GM18499 (cell line): Measurements from ENCODE around the gene CAPN13.

Source experiments
- ATAC-seq: cut with Tn5 transposase; IDR thresholded peaks from one replicate; pipeline ENCODE4 v1.9.1; 2021; ENCODE audit warnings: moderate number of reproducible peaks; ENCODE audit not compliant: insufficient read depth, unreplicated experiment

CAPN13 gene

DNA sequence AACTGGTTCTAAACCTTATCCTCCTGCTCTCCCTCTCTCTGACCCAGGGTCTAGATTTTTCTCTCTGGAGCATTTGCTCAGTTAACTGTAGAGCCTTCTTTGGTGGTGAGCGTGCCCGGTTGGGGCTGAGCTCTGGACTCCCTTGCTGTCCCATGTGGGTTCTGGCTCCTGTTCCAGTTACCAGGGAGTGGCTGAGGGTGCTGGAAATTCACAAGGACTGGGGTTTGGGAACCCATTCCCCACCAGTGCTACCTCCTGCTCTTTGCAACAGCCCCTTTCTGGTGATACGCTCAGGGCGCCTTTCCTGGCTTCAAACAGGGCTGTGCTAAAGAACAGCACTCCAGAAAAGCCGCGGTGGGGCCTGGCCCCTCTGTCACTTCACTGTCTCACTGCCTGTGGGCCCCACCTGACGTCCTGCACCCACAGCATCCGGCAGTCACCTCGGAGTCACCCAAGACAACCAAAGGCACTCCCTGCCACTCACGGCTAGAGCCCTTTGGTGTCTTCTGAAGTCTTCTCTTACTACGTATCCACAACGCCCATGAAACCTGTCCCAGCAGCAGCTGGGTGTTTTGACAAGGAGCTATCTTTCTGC lies 41.3 kb downstream of the CAPN13 start:
- no peak for ATAC-seq

DNA sequence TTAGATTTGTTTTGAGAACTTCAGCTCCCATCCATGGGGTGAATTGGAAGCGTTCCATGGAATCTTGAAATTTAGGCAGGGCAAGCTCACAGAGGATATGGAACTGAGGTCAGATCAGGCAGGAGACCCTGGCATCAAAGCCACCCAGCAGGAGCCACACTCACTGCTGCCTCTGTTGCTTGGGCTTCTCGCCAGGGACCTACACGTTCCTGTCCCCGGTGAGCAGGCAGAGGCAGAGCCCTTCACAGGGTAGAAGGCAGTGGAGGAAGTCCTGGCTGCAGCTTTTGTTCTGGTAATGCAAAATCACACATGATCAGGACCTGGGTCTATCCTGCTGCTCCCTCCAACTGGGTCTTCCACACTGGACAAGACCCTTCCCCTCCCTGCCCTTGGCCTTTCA lies 42.1 kb downstream of the CAPN13 start:
- ATAC-seq, result no peak

DNA sequence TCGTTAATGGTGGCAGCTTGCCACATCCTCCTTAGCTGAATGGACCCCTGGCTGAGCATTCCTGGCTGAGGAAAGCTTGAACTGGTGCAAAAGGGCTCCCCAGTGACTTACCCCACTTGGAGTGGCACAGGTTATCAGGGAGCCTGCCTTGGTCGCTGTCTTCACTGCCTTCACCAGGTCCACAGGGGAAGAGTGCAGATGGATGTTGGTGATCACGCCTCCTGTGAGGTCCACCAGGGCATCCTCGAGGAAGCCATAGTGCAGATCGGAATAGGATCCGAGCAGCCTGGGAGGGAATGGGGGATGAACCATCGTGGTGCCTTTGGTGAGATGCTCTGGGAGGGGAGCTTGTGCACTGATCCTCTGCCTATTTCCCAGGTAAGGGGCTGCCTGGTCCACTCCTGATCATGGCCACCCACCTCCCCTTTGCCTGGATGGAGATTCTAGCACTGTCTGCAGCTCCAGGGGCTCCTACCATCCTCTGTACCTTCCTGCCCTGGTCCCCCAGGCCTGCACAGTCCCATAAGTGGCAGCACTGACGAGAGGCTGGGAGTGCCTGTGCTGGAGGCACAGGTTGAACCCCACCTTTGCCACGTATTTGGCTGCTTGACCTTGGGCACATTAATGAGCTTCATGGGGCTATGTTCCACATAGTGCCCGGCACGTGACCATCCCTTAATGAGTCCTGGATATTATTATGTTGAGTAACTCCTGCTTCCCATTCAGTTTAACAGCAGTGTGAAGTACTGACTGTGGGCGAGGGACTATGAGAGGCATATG lies 43.0 kb downstream of the CAPN13 start:
- ATAC-seq, result no peak

DNA sequence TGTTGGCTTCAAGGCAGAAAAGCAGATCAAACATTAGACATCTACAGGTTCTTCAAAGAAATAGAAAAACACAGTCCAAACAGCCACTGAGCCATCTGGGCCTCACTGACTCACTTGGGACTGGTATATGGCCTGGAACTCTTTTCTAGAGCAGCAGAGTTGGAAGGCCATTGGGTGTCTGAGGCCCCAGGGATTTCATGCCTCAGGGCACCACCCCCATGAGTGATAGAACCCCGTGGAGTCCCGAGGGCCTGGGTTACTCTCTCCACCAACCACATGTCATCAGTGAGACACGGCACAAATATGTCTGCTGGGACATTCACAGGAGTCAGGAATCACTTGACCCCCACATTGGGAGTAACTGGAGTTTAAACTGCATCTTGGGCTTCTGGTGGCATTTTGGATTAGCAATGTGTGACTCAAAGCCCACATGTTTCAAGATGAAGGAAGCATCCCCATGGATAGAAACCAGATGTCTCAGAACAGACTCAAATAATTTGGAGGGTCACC lies 44.0 kb downstream of the CAPN13 start:
- ATAC-seq, result no peak

DNA sequence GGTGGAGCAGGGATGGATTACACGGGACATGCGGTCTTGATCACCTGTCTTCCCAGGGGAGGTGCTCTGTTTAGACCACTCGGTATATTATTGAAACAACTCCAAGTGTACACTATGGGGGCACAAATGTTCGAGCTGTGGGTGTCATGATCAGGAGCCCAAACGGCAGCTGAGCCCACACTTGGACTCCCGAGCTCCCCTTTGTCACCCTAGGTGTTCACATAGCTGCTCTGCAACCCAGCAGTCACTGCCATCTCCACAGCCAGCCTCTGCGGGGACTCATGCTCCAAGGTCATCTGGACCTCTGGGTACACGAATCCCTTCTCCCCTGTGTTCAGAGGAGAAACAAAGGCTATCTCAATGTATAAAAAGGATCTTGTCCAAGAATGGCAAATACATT lies 46.0 kb downstream of the CAPN13 start:
- no peak for ATAC-seq

DNA sequence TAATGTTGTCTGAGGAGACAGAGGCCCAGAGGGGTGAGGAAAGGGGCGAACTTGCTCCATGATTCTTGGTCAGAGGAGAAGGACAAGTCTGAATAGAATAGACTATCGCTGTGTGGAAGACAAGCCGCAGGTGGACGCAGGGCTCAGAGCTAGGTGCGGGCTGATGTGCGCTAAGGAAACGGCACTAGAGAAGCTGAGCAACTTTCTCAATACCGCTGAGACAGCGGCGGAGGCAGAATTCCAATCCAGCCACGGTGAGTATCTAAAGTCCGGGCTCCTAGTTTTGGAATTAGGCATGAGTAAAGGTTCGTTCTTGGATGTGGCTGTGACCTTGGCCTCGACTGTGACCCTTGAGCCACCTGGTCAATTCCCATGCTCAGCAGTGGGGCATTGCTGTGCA lies 47.8 kb downstream of the CAPN13 start:
- no peak for ATAC-seq

DNA sequence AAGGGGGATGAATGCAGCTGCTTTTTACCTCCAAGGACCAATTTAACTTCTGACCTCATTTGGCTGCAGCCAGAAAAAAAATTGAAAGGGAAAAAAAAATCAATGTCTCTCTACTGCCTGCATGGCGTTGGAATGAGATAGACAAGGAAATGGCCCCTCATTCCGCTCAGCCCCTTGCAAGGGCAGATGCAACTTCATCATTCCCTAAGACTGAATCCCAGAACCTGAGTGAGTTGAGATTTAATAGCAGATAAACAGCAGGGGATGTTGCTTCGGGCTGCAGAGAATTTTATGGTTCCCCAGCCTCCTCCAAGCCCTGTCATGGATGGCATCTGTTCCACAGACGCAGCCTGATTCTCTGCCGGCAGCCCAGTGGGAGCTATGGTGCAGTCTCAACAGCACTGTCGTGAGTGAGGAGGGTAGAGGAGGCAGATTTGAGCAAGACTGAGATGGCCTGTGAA lies 49.0 kb downstream of the CAPN13 start:
- no peak for ATAC-seq

DNA sequence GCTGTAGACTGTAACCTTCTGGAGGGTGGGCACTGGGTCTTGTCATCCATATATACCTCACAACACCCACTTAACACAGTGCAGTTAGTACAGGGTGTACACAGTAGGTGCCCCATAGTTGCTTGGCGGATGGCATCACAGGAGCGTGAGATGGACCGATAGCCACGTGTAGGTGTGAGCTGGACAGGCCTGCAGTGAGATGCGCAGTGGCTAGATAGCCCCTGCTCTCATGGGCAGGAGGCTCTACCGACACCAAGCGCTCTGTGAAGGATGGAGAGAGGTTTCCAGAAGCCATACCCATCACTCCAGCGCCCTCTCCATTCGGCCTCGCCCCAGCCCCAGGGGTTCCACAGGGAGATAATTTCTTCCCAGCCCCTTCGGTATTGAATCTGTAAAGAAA lies 49.5 kb downstream of the CAPN13 start:
- no peak for ATAC-seq

DNA sequence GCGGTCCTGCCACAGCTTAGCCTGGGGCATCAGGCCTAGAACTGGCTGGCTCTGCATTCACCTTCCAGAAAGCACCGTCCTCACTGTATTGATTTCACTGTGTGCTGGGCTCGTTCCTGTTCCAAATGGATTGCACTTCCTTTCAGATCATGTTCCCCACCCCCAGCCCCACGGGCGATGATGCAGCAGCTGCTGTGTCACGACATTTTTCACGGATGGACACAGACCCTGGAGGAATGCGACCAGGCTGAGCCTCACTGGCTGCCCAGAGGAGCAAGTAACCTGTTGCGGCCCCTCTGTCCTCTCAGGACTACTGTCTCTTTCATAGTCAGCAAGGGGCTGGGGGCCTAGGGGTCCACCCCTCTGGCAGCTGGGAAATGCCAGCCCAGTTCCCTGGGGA lies 50.3 kb downstream of the CAPN13 start:
- ATAC-seq, result no peak

DNA sequence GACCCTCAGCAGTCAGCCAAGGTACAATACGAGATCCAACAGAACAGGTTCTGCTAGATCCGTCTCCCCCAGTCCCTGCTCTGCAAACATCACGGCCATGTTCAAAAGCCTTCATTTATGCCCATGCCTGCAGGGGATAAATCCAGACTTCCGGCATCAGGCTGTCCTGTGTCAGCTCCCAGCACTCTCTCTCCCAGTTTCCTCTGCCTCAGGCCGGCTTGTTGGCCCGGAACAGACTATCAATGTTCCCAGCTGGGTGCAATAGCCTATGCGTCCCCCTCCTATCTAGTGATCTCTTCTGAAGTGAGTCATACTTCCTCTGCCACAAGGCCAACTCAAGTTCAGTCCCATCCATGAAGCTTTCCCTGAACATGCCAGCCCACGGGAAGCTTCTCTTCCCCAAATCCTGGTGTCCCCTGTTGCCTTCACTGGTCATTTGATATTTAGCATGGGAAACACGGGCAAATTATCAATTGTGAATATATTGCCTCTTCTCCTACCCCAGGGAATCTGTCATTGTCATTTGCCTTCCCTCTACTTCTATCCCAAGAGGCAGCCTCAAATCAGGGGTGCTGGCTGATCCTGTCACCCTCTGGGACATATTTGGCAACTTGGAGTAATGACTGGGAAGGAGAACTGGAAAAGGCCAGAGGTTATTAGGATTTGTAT lies 51.1 kb downstream of the CAPN13 start:
- no peak for ATAC-seq

DNA sequence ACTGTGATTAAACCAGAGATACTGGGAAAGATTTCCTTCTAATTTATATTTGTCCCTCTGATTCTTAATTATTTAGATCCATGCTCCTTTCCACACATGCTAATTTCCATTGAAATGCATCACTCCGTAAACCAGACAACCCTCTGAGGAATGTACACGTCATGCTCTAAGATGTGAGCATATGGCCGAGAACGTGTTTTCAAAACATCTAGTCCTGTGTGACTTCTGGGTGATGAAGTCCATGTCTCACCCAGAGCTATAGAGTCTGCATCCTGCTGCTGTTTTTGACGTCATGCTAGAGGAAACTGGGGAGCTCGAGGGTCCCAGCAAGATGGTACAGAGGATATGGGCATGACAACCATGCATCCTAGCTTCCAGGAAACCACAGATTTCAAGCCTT lies 53.6 kb downstream of the CAPN13 start:
- ATAC-seq, result no peak

DNA sequence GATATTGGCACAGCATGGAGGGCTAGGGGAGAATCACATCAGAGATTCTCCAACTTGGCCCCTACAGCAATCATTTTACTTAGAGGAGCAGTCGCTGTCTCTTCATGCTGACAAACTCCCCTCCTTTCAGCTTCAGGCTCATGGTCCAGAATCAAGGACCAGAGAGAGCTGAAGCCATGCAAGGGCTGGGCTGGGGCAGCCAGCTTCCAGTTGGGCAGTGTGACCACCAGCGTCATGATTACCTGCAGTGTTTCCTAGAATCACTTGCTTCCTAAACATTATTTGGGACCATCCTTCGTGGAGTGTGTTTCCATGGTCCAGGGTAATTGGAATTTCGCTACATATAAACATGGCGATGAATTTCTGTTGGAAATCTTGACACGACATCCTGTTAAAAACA lies 54.4 kb downstream of the CAPN13 start:
- no peak for ATAC-seq

DNA sequence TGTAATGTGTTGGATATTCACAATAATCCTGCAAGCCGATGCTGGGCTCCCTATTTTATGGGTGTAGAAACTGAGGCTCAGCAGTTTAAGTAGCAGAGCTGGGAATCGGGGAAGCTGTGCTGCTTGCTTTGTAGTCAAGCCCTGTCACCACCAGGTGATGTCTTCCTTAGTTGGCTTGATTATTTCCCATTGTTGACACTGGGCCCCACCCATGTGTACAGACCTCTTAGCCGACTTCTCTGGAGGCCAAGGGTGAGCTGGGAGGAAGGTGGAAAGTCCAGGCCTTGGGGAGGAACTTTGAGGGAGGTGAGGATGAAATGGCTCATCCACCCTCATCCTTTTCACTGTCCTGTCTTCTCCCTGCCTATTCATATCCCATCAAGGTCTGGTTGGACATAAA lies 60.0 kb downstream of the CAPN13 start:
- no peak for ATAC-seq

DNA sequence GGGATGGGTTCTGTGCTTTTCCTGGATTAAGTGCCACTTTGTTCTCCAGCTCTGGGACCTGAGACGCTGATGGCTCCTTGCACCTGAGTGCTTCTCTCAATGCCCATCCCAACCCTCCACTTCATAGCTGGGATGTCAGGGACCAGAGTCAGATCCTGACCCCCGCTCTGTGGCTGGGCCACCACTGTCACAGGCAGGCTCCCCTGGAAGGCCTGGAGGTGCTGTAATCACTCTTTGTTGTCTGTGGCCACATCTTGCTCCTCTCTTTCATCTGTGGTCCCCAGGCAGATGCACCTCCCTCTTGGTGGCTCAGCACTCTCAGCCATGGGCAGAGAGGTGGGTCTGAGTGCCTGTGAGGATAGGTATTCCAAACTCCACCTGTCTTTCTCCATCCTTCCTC lies 62.4 kb downstream of the CAPN13 start:
- no peak for ATAC-seq

DNA sequence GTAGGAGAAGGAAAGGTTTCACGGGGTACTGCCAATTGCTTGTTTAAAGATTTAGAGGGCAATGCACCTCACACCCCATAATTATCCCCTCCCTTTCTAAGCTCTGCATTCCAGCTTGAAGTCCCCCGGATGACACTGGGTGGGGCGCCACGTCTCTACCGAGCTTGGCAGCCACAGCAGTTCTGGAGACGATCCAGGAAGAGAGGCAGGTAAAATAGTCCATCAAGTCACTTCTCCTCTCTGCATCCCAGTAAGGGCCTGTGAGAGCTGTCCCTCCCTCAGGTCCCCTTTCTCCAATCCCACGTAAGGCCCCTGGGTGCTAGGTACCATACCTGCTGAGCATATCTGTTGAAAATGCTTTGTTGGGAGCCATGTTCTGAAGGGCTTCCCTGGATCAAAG lies 65.7 kb downstream of the CAPN13 start:
- no peak for ATAC-seq

DNA sequence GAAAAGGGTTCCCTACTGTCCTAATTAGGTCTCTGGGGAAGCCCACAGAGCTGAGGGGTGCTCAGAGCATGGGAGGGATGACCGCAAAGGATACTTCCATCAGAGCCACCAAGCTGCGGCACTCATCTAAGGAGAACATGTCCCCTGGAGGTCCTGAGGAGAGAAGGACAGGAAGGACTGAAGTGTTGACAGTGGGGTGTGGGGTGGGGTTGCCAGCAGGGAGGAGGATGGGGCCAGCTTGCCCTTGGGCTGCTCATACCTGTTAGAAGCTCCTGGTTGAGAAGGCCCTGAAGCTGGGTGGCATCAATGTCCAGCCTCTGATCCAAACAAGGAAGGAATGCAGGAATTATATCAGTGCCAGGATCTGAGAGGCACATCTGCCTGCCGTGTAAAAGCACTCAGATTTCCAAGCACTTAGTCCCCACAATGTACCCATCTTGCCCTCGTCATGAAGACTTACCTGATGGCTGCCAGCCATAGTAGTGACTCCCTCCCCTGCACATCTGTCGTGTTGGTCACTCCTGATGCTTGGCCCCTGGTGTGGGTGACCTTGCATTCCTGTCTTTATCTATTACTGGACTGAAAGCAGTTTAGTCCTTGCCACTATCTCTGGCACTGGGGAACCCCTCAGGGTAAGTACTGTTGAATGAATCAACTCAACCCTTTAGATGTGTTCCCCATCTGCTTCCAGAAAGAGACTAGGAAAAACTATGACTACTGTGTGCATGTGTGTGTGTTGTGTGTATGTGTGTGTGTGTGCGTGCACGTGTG lies 68.9 kb downstream of the CAPN13 start:
- no peak for ATAC-seq

DNA sequence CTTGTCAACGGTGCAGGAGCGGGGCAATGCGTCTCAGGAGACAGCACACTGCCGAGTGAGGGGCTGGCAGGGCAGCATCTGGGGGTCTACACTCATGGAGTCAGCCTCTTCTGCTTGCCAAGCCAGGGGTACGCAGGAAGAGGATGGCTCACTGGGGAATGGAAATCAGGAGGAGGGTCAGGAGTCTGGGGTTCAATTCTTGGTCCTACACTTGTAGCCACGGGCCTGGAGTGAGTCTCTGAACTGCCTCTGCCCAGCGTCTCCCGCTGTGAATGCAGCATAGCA lies 70.0 kb downstream of the CAPN13 start:
- ATAC-seq, result no peak

DNA sequence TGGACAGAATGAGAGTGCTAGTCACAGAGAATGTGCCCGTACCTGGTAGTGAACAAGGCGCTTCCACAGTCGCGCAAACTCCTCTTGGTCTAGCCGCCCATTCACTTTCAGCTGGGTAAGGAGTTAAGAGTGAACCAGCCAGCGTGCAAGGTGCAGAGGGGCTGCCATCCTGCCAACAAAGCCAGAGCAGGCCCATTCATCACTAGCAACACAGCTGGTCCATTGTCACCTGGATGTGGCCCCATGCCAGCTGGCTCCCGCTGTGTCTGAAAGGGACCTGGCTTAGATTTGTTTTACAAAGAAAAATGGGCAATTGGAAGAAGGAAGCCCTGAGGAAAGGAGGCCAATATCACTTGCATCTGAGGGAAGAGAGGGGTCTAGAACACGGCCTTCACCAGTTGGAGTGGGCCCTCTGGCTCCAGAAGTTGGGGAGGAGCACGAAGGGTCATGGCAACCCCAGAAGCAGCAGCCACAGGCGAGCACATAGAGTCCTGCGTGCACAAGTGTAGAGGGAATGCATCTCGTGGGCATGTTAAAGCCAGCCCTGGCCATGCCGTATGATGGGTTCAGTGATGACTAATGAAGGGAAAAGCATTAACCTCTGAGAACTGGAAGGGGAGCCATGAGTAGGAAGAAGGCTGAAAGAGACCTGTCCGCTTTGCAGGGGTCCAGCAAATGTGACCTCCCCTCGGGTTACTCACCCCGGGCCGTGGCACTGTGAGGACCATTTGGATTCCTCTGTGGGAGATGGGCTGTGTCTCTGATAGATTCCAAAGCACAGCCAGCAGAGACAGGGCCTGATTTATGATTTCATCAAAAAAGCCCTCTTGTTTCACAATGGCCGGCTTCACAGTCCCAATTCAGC lies 70.6 kb downstream of the CAPN13 start:
- ATAC-seq, result no peak

DNA sequence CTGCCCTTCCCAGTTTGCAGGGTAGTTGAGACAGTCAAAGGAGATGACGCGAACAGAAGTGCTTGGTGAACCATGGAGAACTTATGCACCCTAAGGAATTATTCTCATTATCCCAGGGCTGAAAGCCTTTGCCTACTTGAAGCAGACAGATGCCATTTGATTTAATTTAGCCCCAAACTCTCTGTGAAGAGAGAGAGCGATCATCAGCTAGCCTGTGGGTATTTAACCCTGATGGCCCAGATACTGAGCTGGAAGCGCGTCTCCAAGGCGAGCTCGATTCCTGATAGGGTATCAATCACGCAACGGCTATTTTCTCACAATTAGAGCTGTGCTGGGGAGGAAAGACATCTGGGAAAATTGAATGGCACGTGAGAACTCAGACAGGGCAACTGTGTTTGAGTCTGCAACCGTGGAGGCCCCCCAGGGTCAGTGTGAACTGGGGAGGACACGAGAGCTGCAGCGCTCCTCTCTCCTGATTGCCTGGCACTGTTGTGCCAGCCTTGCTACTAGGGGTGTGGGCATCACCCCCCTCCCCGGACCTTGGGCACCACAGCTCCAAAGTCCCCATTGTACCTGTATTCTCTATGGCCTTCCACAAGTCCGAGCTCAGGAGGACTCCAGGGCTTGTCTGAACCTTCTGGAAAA lies 73.2 kb downstream of the CAPN13 start:
- no peak for ATAC-seq

DNA sequence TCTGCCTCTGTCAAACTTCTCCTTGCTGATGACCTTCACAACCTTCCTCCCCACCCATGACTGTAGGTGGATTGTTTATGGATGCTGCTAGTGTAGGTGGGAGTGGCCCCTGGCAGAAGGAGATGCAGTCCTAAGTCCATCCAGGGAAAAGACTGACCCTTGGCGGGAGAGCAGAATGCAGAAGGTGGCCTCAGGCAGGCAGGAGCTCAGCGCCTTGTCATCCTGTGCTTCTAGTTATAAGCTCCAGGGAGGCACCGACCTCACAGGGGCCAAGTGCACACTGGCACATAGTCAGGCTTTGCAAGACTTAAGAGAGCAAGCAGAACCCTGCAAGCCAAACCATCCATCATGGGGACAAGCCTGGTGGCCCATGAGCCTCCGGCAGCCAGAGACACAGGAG lies 74.4 kb downstream of the CAPN13 start:
- ATAC-seq, result no peak
